Measurements from ENCODE around the gene DMC1. TPM values are rescaled to one million over a fixed set of nuclear protein-coding genes. Genes with fewer than 3 reads are reported as not detected.

DMC1 gene
- total RNA-seq, 2 donors from 2014 or later, result 4.2 to 6.8 TPM

Other genes starting within 250 kb of the DMC1 start
- gene KCNJ4, start 115.0 kb downstream of the DMC1 start, total RNA-seq, result 1 to 10 TPM in 1 of 2 donors, under 1 TPM in 1; 0.37 to 1.4 TPM
- gene KDELR3, start 102.1 kb downstream of the DMC1 start, total RNA-seq, result 10 to 100 TPM; 11.4 to 14.9 TPM
- gene DDX17, start 63.9 kb downstream of the DMC1 start, total RNA-seq, result 100 to 1,000 TPM; 507 to 621 TPM
- 10 to 100 TPM in 1 of 2 donors, 1 to 10 TPM in 1; 9.1 to 14.9 TPM for gene FAM227A, start 86.2 kb upstream of the DMC1 start, total RNA-seq
- gene CBY1, start 86.5 kb upstream of the DMC1 start, total RNA-seq, result 10 to 100 TPM; 40.7 to 60.9 TPM
- gene TOMM22, start 111.8 kb upstream of the DMC1 start, total RNA-seq, result 100 to 1,000 TPM; 114 to 119 TPM
- 10 to 100 TPM; 21.2 to 26.7 TPM for gene JOSD1, start 130.8 kb upstream of the DMC1 start, total RNA-seq
- 10 to 100 TPM; 79.0 to 86.1 TPM for gene GTPBP1, start 135.8 kb upstream of the DMC1 start, total RNA-seq
- gene SUN2, start 185.8 kb upstream of the DMC1 start, total RNA-seq, result 10 to 100 TPM; 23.0 to 32.4 TPM
- 10 to 100 TPM; 24.8 to 29.8 TPM for gene DNAL4, start 224.0 kb upstream of the DMC1 start, total RNA-seq